ENCODE measurements around the gene ANKRD44. TPM values are rescaled to one million over a fixed set of nuclear protein-coding genes. Genes with fewer than 3 reads are reported as not detected.

ANKRD44 gene
- total RNA-seq, 4 donors from 2014 or later = 24.4 to 51.8 (median 35.7) TPM

- ATAC-seq = no peak
- no peaks in the 10 kb centered on the region for H3K9me3 ChIP-seq
Measured at GRCh38 chr2:197354169-197354558, 43.6 kb upstream of the ANKRD44 start.

GRCh38 chr2:197353393-197354168 lies 43.0 kb upstream of the ANKRD44 start:
- WGBS, 2 donors (ENCODE audit: low coverage in 1 of 2) = 83 to 85% methylated on average over 3 of the region's 3 CpGs
- no peak overlapping the region for H3K27ac ChIP-seq
- no peaks in the 10 kb centered on the region for H3K9me3 ChIP-seq
- H3K27me3 ChIP-seq = no peaks in the 10 kb centered on the region
- no peak overlapping the region for H3K4me3 ChIP-seq
- no peaks in the 10 kb centered on the region for H3K4me1 ChIP-seq
- ATAC-seq = no peak
- H3K36me3 ChIP-seq = no peaks in the 10 kb centered on the region
- TF ChIP-seq, protein P1, sequence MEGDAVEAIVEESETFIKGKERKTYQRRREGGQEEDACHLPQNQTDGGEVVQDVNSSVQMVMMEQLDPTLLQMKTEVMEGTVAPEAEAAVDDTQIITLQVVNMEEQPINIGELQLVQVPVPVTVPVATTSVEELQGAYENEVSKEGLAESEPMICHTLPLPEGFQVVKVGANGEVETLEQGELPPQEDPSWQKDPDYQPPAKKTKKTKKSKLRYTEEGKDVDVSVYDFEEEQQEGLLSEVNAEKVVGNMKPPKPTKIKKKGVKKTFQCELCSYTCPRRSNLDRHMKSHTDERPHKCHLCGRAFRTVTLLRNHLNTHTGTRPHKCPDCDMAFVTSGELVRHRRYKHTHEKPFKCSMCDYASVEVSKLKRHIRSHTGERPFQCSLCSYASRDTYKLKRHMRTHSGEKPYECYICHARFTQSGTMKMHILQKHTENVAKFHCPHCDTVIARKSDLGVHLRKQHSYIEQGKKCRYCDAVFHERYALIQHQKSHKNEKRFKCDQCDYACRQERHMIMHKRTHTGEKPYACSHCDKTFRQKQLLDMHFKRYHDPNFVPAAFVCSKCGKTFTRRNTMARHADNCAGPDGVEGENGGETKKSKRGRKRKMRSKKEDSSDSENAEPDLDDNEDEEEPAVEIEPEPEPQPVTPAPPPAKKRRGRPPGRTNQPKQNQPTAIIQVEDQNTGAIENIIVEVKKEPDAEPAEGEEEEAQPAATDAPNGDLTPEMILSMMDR (IDR thresholded peaks at IDR 0.05) = no peak
- TF ChIP-seq POLR2A (IDR thresholded peaks at IDR 0.05) (no peak), EP300 (IDR thresholded peaks at IDR 0.05) (no peak), POLR2AphosphoS5 (IDR thresholded peaks at IDR 0.05) (no peak)

More at GRCh38 chr2:197354169-197354558, 43.6 kb upstream of the ANKRD44 start:
- H3K36me3 ChIP-seq = no peaks in the 10 kb centered on the region
- 92 to 97% methylated on average over 3 of the region's 4 CpGs for whole genome bisulfite sequencing, 2 donors (ENCODE audit: low coverage in 1 of 2)
- H3K27ac ChIP-seq = no peak overlapping the region
- no peak for TF ChIP-seq POLR2A (IDR thresholded peaks at IDR 0.05)
- TF ChIP-seq, protein P1 (IDR thresholded peaks at IDR 0.05) = no peak
- no peak for TF ChIP-seq POLR2AphosphoS5 (IDR thresholded peaks at IDR 0.05)
- no peak for TF ChIP-seq EP300 (IDR thresholded peaks at IDR 0.05)
- H3K27me3 ChIP-seq = no peaks in the 10 kb centered on the region
- no peaks in the 10 kb centered on the region for H3K4me1 ChIP-seq
- no peak overlapping the region for H3K4me3 ChIP-seq

DNA sequence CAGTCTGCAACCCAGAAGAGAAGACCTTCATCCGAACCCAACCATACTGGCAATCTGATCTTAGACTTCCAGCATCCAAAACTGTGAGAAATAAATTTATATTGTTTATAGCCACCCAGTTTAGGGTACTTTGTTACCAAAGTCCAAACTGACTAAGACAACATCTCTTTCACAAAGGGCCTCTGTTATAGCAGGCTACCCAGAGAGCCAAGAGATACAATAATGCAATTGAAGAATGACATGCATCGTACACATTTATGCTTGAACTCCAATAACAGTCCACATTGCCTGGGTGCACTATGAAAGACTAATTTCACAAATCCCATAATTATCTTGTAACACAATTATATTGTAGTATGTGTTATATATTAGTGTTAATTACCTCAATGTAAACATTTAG lies 39.1 kb upstream of the ANKRD44 start:
- no peak for ATAC-seq
- Histone ChIP-seq H3K9me3 (no peaks in the 10 kb centered on the region), H3K27ac (no peak overlapping the region), H3K36me3 (no peaks in the 10 kb centered on the region), H3K4me1 (no peaks in the 10 kb centered on the region), H3K4me3 (no peak overlapping the region), H3K27me3 (no peaks in the 10 kb centered on the region)
- TF ChIP-seq EP300 (IDR thresholded peaks at IDR 0.05) = no peak
- no peak for TF ChIP-seq POLR2A (IDR thresholded peaks at IDR 0.05)
- TF ChIP-seq POLR2AphosphoS5 (IDR thresholded peaks at IDR 0.05) = no peak
- TF ChIP-seq, protein P1 (IDR thresholded peaks at IDR 0.05) = no peak
- WGBS, 2 donors (ENCODE audit: low coverage in 1 of 2) = 89 to 90% methylated on average over 1 to 2 of the region's 2 CpGs

DNA sequence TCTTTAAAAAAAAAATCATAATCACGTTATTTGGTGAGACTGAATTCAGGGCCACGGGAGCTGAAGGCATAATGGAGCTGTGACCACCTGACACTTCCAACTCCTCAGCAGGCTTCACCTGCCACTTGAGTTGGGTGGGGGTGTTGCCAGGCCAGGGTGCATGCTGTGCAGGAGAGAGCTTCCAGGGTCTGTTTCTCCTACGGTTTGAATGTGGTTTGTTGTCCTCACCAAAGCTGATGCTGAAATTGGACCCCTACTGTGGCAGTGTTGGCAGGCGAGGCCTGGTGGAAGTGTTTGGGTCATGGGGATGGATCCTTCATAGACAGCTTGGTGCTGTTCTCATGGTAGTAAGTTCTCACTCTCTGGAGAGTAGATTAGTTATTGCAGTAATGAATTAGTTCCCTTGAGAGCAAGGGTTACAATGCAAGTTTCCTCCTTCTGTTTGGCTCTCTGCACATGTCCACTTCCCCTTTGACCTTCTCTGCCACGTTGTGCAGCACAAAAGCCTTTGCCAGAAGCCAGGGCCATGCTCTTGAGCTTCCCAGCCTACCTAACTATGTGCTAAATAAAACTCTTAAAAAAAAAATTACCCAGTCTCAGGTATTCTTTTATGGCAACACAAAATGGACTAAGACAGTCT lies 38.3 kb upstream of the ANKRD44 start:
- no peaks in the 10 kb centered on the region for H3K27me3 ChIP-seq
- WGBS, 2 donors (ENCODE audit: low coverage in 1 of 2) = 46 to 68% methylated on average over 3 of the region's 5 CpGs
- H3K4me1 ChIP-seq = no peaks in the 10 kb centered on the region
- no peak overlapping the region for H3K27ac ChIP-seq
- no peak overlapping the region for H3K4me3 ChIP-seq
- ATAC-seq = no peak
- no peaks in the 10 kb centered on the region for H3K36me3 ChIP-seq
- H3K9me3 ChIP-seq = no peaks in the 10 kb centered on the region
- TF ChIP-seq EP300 (IDR thresholded peaks at IDR 0.05) = no peak
- TF ChIP-seq POLR2AphosphoS5 (IDR thresholded peaks at IDR 0.05) = no peak
- no peak for TF ChIP-seq POLR2A (IDR thresholded peaks at IDR 0.05)
- TF ChIP-seq, protein P1 (IDR thresholded peaks at IDR 0.05) = no peak

Measured in gastroesophageal sphincter (tissue), 4 donors.